ENCODE data around the gene PKD1. TPM values are rescaled to one million over a fixed set of nuclear protein-coding genes. Genes with fewer than 3 reads are reported as not detected.

The PKD1 gene
- total and polyA plus RNA-seq, 2 of the 13 experiments (the other 11 are each of a cell fraction or from before 2014, with no cell fraction given): 22.1 to 23.0 TPM

GRCh38 chr16:2154533-2155090 lies 18.9 kb upstream of the PKD1 start (continued):
- TF ChIP-seq, protein P1, sequence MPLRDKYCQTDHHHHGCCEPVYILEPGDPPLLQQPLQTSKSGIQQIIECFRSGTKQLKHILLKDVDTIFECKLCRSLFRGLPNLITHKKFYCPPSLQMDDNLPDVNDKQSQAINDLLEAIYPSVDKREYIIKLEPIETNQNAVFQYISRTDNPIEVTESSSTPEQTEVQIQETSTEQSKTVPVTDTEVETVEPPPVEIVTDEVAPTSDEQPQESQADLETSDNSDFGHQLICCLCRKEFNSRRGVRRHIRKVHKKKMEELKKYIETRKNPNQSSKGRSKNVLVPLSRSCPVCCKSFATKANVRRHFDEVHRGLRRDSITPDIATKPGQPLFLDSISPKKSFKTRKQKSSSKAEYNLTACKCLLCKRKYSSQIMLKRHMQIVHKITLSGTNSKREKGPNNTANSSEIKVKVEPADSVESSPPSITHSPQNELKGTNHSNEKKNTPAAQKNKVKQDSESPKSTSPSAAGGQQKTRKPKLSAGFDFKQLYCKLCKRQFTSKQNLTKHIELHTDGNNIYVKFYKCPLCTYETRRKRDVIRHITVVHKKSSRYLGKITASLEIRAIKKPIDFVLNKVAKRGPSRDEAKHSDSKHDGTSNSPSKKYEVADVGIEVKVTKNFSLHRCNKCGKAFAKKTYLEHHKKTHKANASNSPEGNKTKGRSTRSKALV (CRISPR knock-in tag; IDR thresholded peaks at IDR 0.05): no peak
- TF ChIP-seq AHDC1 (CRISPR knock-in tag; IDR thresholded peaks at IDR 0.05; ENCODE audit: borderline replicate concordance) (no peak), PCBP1 (IDR thresholded peaks at IDR 0.05; ENCODE audit: borderline replicate concordance, low read depth, low read length) (no peak), ZBTB7A (CRISPR knock-in tag; IDR thresholded peaks at IDR 0.05) (no peak), ZC3H4 (CRISPR knock-in tag; IDR thresholded peaks at IDR 0.05; ENCODE audit: borderline replicate concordance) (peak; percentile 97), JDP2 (CRISPR knock-in tag; IDR thresholded peaks at IDR 0.05; ENCODE audit: borderline replicate concordance) (no peak), KIAA2018 (CRISPR knock-in tag; IDR thresholded peaks at IDR 0.05; ENCODE audit: borderline replicate concordance) (no peak), NFATC3 (CRISPR knock-in tag; IDR thresholded peaks at IDR 0.05) (0 out of 2 replicates have a peak, but pooled peaks have one; percentile 24), ZNF83 (CRISPR knock-in tag; IDR thresholded peaks at IDR 0.05; ENCODE audit: borderline replicate concordance) (no peak), IKZF4 (CRISPR knock-in tag; IDR thresholded peaks at IDR 0.05; ENCODE audit: borderline replicate concordance, low read depth, not compliant biosample characterization) (no peak), ZIK1 (CRISPR knock-in tag; IDR thresholded peaks at IDR 0.05; ENCODE audit: borderline replicate concordance, low read depth) (no peak)
